GM23248 (cell line): ENCODE data around the gene ADGRG2. TPM values are rescaled to one million over a fixed set of nuclear protein-coding genes. Genes with fewer than 3 reads are reported as not detected.

Experiments used
- DNase-seq: peaks from one replicate; pipeline ENCODE4 v3.0.0-alpha.2; 2015
- H2AFZ ChIP-seq: fragments of 200-600 bp; sonication (generic); 2 replicates; pipeline ENCODE4 v1.6.1; 2016; ENCODE audit warnings: antibody characterized with exemption
- H3F3A ChIP-seq: fragments of 200-600 bp; sonication (generic); 2 replicates; pipeline ENCODE4 v1.6.1; 2016; ENCODE audit warnings: mild to moderate bottlenecking, antibody characterized with exemption, mixed run types; ENCODE audit not compliant: insufficient read depth
- H3K27ac ChIP-seq: fragments of 200-600 bp; sonication (generic); 2 replicates; pipeline ENCODE4 v1.5.1; 2016; ENCODE audit warnings: mild to moderate bottlenecking
- H3K27me3 ChIP-seq: fragments of 200-600 bp; sonication (generic); replicated peaks from 2 replicates; pipeline ENCODE4 v1.6.1; 2016; ENCODE audit warnings: mild to moderate bottlenecking; ENCODE audit not compliant: insufficient read depth
- H3K36me3 ChIP-seq: fragments of 200-600 bp; sonication (generic); 2 replicates; pipeline ENCODE4 v1.6.1; 2016; ENCODE audit warnings: low read depth, mild to moderate bottlenecking
- H3K4me1 ChIP-seq: fragments of 200-600 bp; sonication (generic); 2 replicates; pipeline ENCODE4 v1.6.1; 2016; ENCODE audit warnings: mild to moderate bottlenecking; ENCODE audit not compliant: insufficient read depth
- H3K4me2 ChIP-seq: fragments of 200-600 bp; sonication (generic); one replicate; pipeline ENCODE4 v1.6.1; 2016; ENCODE audit warnings: mild to moderate bottlenecking; ENCODE audit not compliant: unreplicated experiment
- H3K4me3 ChIP-seq: fragments of 200-600 bp; sonication (generic); 2 replicates; pipeline ENCODE4 v1.5.1; 2016; ENCODE audit warnings: mild to moderate bottlenecking
- H3K79me2 ChIP-seq: fragments of 200-600 bp; sonication (generic); 2 replicates; pipeline ENCODE4 v1.6.1; 2016; ENCODE audit warnings: mild to moderate bottlenecking; ENCODE audit not compliant: insufficient read depth
- H3K9ac ChIP-seq: fragments of 200-600 bp; sonication (generic); 2 replicates; pipeline ENCODE4 v1.6.1; 2016; ENCODE audit warnings: mild to moderate bottlenecking
- H3K9me2 ChIP-seq: fragments of 200-600 bp; sonication (generic); 2 replicates; pipeline ENCODE4 v1.6.1; 2016; ENCODE audit warnings: mixed run types, mild to moderate bottlenecking, moderate library complexity; ENCODE audit not compliant: insufficient read depth
- H3K9me3 ChIP-seq: fragments of 200-600 bp; sonication (generic); one replicate; pipeline ENCODE4 v1.6.1; 2017; ENCODE audit warnings: low read depth
- H4K20me1 ChIP-seq: fragments of 200-600 bp; sonication (generic); 2 replicates; pipeline ENCODE4 v1.6.0; 2016; ENCODE audit not compliant: insufficient read depth
- EZH2 ChIP-seq: fragments of 200-600 bp; sonication (generic); IDR thresholded peaks from 2 replicates; pipeline ENCODE4 v1.6.1; 2018; ENCODE audit warnings: antibody characterized with exemption, mild to moderate bottlenecking; ENCODE audit not compliant: insufficient read depth, poor library complexity, severe bottlenecking
- EZH2phosphoT487 ChIP-seq: fragments of 200-600 bp; sonication (generic); IDR thresholded peaks from 2 replicates; pipeline ENCODE4 v1.6.1; 2018; ENCODE audit warnings: antibody characterized with exemption, moderate library complexity, mild to moderate bottlenecking, low read depth; ENCODE audit not compliant: insufficient read depth
- WGBS, 2 experiments: methylation state at CpG; one replicate each; pipeline ENCODE4 v1.1.6; 2015 to 2017; ENCODE audit warnings: low lambda C conversion rate in 2 of 2, low coverage in 1 of 2; ENCODE audit errors: missing lambda C conversion rate in 2 of 2; 5-methylcytosine and 5-hydroxymethylcytosine counted together
- in situ Hi-C: fragments of 300-500 bp; cut with MboI; formaldehyde crosslinking; loops from 2 replicates; pipeline ENCODE4 v1.15.0; 2020
- polyA plus RNA-seq: library from polyadenylated mRNA; unstranded; fragments of >200 nt; fragmentation: Nextera tagmentation; extraction: Ambion mirVana; gene quantifications from 2 replicates; pipeline ENCODE4 v1.2.1, GENCODE V29; 2016
- total RNA-seq: library from RNA; depleted of rRNA; stranded (reverse); fragments of >200 nt; shearing (Covaris generic); gene quantifications from 2 replicates; pipeline ENCODE4 v1.2.3, GENCODE V29; 2014

The ADGRG2 gene
- total and polyA plus RNA-seq, 2 experiments from 2014 or later = 0.10 TPM; not detected in 1

DNA sequence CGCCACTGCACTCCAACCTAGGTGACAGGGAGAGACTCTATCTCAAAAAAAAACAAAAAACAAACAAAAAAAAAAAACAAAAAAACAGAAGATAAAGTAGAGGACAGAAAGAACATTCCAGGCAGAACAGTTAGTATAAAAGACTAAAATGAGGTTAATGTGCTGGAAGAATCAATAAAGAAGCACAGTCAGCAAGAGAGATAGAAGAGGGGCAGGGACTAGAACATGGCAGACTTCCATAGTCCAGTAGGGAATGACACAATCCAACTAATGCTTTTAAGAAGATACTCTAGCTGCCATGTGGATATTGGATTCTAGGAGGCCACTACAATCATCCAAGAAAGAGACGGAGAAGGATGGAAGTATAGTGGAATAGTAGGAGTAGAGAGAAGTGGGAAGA, 11.6 kb downstream of the ADGRG2 start:
- Histone ChIP-seq H3K4me3 (no peak overlapping the region), H3K9ac (no peak overlapping the region), H3K27ac (no peak overlapping the region), H2AFZ (no peak overlapping the region), H3K9me3 (no peaks in the 10 kb centered on the region), H3K4me1 (no peaks in the 10 kb centered on the region), H3K4me2 (no peak overlapping the region), H4K20me1 (no peaks in the 10 kb centered on the region), H3K79me2 (no peaks in the 10 kb centered on the region), H3F3A (no peaks in the 10 kb centered on the region), H3K27me3 (no peaks in the 10 kb centered on the region), H3K9me2 (no peaks in the 10 kb centered on the region), H3K36me3 (no peaks in the 10 kb centered on the region)
- TF ChIP-seq EZH2 (no peak), EZH2phosphoT487 (no peak)
- 82 to 85% methylated on average over 1 to 2 of the region's 2 CpGs for WGBS, 2 experiments
- in situ Hi-C loops = no loop called here
- DNase-seq = no peak

DNA sequence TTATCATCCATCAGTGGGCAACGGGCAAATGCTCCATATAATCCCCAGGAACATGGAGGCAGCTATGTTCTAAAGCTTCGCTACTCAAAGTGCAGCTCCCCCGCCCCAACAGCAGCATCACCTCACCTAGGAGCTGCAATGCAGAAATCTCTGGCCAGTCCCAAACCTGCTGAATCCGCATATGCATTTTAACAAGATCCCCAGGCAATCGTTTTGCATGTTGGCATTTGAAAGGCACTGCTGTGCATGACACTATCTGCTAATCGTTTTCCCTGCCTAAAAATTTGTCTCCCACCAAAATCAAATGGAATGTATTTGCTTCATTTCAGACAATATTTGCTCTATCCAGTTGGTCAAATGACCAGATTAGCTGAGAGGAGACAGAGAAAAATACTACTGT, 15.2 kb downstream of the ADGRG2 start:
- Histone ChIP-seq H3K79me2 (no peaks in the 10 kb centered on the region), H3K36me3 (no peaks in the 10 kb centered on the region), H3K4me2 (no peak overlapping the region), H3K9ac (no peak overlapping the region), H3K9me3 (no peaks in the 10 kb centered on the region), H3K27ac (no peak overlapping the region), H4K20me1 (no peaks in the 10 kb centered on the region), H2AFZ (no peak overlapping the region), H3K9me2 (no peaks in the 10 kb centered on the region), H3K4me3 (no peak overlapping the region), H3K4me1 (no peaks in the 10 kb centered on the region), H3F3A (no peaks in the 10 kb centered on the region), H3K27me3 (no peaks in the 10 kb centered on the region)
- 49 to 59% methylated on average over 3 to 6 of the region's 6 CpGs for WGBS, 2 experiments
- no peak for DNase-seq
- in situ Hi-C loops = no loop called here
- TF ChIP-seq EZH2 (no peak), EZH2phosphoT487 (no peak)

DNA sequence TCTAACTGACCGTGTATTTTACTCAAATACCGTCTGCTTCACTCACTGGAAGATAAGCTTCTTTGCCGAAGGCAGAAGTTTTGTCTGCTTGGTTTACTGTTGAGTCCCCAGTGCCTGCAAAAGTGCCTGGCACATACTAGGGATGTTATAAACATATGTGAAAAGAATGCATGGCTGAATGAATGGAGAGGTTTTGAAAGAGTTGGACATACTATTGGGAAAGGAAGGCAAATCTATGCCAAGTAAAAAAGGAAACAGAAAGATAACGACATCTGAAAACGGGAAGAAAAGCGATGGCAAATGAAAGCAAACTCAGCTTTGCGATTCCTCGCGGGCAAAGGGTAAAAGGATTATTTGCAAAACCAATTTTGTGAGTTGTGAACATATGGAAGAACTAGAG, 21.7 kb downstream of the ADGRG2 start:
- Histone ChIP-seq H3K9ac (no peak overlapping the region), H4K20me1 (no peaks in the 10 kb centered on the region), H3K79me2 (no peaks in the 10 kb centered on the region), H3K4me1 (no peaks in the 10 kb centered on the region), H3K36me3 (no peaks in the 10 kb centered on the region), H3F3A (no peaks in the 10 kb centered on the region), H3K9me2 (no peaks in the 10 kb centered on the region), H3K4me3 (no peak overlapping the region), H3K9me3 (no peaks in the 10 kb centered on the region), H3K27ac (no peak overlapping the region), H2AFZ (no peak overlapping the region), H3K4me2 (no peak overlapping the region), H3K27me3 (no peaks in the 10 kb centered on the region)
- TF ChIP-seq EZH2phosphoT487 = no peak
- no peak for TF ChIP-seq EZH2
- in situ Hi-C loops = no loop called here
- DNase-seq = no peak
- WGBS, 2 experiments = 87 to 91% methylated on average over 9 of the region's 9 CpGs

DNA sequence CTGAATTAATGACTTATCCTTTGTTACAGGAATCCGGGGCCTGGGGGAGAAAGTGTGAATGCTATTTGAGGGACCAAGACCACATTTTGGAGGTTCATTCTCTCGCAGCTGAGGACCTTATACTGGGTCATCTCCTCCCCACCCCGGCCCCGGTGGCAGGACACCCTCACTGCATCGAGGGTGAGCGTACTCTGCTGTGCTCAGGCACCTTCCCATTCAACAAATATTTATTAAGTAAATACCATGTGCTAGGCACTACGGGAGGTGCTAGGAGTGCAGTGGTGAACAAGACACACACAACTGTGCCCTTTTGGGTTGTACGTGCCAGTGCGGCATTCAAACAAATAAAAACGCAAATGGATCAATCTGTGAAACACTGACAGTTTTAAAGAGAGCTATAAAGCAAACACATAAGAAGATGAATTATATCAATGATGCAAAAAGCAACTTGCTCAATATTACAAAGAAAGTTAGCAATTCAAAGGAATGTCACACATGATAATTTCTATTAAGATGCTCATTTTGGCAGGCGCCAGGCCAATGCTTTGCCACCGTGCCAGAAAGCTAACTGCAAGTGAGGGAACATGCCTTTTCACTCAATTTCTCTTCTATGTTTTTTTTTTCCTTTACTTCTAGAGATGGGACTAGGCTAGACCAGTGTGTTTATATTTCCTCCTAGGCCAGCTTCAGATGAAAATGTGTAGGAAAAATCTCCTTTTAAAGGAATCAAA, 24.6 kb downstream of the ADGRG2 start:
- TF ChIP-seq EZH2 (no peak), EZH2phosphoT487 (no peak)
- Histone ChIP-seq H3K36me3 (no peaks in the 10 kb centered on the region), H3K9me3 (no peaks in the 10 kb centered on the region), H3K4me1 (no peaks in the 10 kb centered on the region), H3K9ac (no peak overlapping the region), H3F3A (no peaks in the 10 kb centered on the region), H4K20me1 (no peaks in the 10 kb centered on the region), H3K27me3 (no peaks in the 10 kb centered on the region), H3K79me2 (no peaks in the 10 kb centered on the region), H3K4me3 (no peak overlapping the region), H3K9me2 (no peaks in the 10 kb centered on the region), H3K27ac (no peak overlapping the region), H3K4me2 (no peak overlapping the region), H2AFZ (no peak overlapping the region)
- in situ Hi-C loops = no loop called here
- no peak for DNase-seq
- WGBS, 2 experiments = 76 to 81% methylated on average over 12 of the region's 12 CpGs
